HG03135 (cell line): ENCODE results near the gene RBX1.
A peak's percentile ranks its signal among the peaks of the same experiment; 100 is the strongest.
"Not testable (repeated sequence)": the region's sequence is repeated elsewhere in the genome, so short reads cannot be mapped to it uniquely, and the experiment has no call there.

Experiments used
- ATAC-seq: cut with Tn5 transposase; IDR thresholded peaks from one replicate; pipeline ENCODE4 v1.9.1; 2021; ENCODE audit warnings: mild to moderate bottlenecking, moderate library complexity; ENCODE audit not compliant: unreplicated experiment

RBX1 gene

GRCh38 chr22:40950962-40951794 is at the start of gene RBX1:
TSS of gene RBX1 (plus strand) at chr22:40951378. CDS start at chr22:40951399, 21 bp downstream.
- peak; percentile 72 for ATAC-seq

GRCh38 chr22:40904101-40904500 is 47.1 kb upstream of the RBX1 start:
- ATAC-seq = no peak

GRCh38 chr22:40908895-40909294 is 42.3 kb upstream of the RBX1 start:
- ATAC-seq = no peak

- ATAC-seq = no peak
These were observed 39.4 kb upstream of the RBX1 start for GRCh38 chr22:40911772-40912171.

GRCh38 chr22:40912987-40913386 is 38.2 kb upstream of the RBX1 start:
- not testable (repeated sequence) for ATAC-seq

GRCh38 chr22:40919446-40919845 is 31.7 kb upstream of the RBX1 start:
- ATAC-seq = no peak

- ATAC-seq = no peak
These were observed 30.7 kb upstream of the RBX1 start for GRCh38 chr22:40920526-40920925.

- ATAC-seq = no peak
These were observed 28.5 kb upstream of the RBX1 start for GRCh38 chr22:40922484-40923303.

- no peak for ATAC-seq
These were observed 22.5 kb upstream of the RBX1 start for GRCh38 chr22:40928657-40929056.

GRCh38 chr22:40932396-40932795 is 18.8 kb upstream of the RBX1 start:
- ATAC-seq = no peak

GRCh38 chr22:40939202-40939601 is 12.0 kb upstream of the RBX1 start:
- ATAC-seq = no peak

- ATAC-seq = no peak
These were observed 822 bp downstream of the RBX1 start for GRCh38 chr22:40951795-40952605.

- no peak for ATAC-seq
These were observed 2.3 kb downstream of the RBX1 start for GRCh38 chr22:40953471-40953870.

GRCh38 chr22:40954113-40954512 is 2.9 kb downstream of the RBX1 start:
- no peak for ATAC-seq

- no peak for ATAC-seq
These were observed 4.4 kb downstream of the RBX1 start for GRCh38 chr22:40955571-40955970.

GRCh38 chr22:40957601-40958000 is 6.4 kb downstream of the RBX1 start:
- ATAC-seq = no peak

GRCh38 chr22:40958299-40958698 is 7.1 kb downstream of the RBX1 start:
- ATAC-seq = no peak

GRCh38 chr22:40960145-40960544 is 9.0 kb downstream of the RBX1 start:
- no peak for ATAC-seq

- ATAC-seq = no peak
These were observed 15.0 kb downstream of the RBX1 start for GRCh38 chr22:40965936-40966725.

GRCh38 chr22:40966726-40967085 is 15.5 kb downstream of the RBX1 start:
- no peak for ATAC-seq
